Esophagus muscularis mucosa (tissue), 4 donors: Measurements from ENCODE around the gene SLC6A3. TPM values are rescaled to one million over a fixed set of nuclear protein-coding genes. Genes with fewer than 3 reads are reported as not detected.

ENCODE experiments used
- DNase-seq: peaks from one replicate; pipeline ENCODE4 v3.0.0-alpha.2; 2017; ENCODE audit errors: extremely low spot score
- H3K27ac ChIP-seq, 4 donors: fragments of 200-600 bp; sonication (generic); replicated peaks in 1 of 4; 1 replicate in 3 of 4; 2 replicates in 1 of 4; pipeline ENCODE4 v1.5.1; 2016 to 2019; ENCODE audit warnings: mild to moderate bottlenecking in 1 of 4
- H3K27me3 ChIP-seq, 4 donors: fragments of 200-600 bp; sonication (generic); one replicate each; pipeline versions ENCODE4 v1.5.1 to v1.6.0; 2016 to 2019
- H3K36me3 ChIP-seq, 4 donors: fragments of 200-600 bp; sonication (generic); one replicate each; pipeline ENCODE4 v1.5.1; 2016 to 2019
- H3K4me1 ChIP-seq, 4 donors: fragments of 200-600 bp; sonication (generic); one replicate each; pipeline ENCODE4 v1.5.1; 2016 to 2019
- H3K4me3 ChIP-seq, 4 donors: fragments of 200-600 bp; sonication (generic); 1 replicate in 2 of 4; 2 replicates in 2 of 4; pipeline ENCODE4 v1.5.1; 2016 to 2019; ENCODE audit warnings: mild to moderate bottlenecking in 4 of 4, moderate library complexity in 1 of 4
- H3K9me3 ChIP-seq, 4 donors: fragments of 200-600 bp; sonication (generic); 1 replicate in 3 of 4; 2 replicates in 1 of 4; pipeline ENCODE4 v1.5.1; 2016 to 2019
- CTCF ChIP-seq, 3 experiments: fragments of 200-600 bp in 2 of 3; fragments of 450-650 bp in 1 of 3; sonication (generic) in 2 of 3; IDR thresholded peaks; one replicate each; pipeline ENCODE4 v1.5.1; 2017 to 2019; ENCODE audit warnings: antibody characterized with exemption in 3 of 3, mild to moderate bottlenecking in 2 of 3, moderate library complexity in 1 of 3
- EP300 ChIP-seq: sonication (generic); formaldehyde crosslinking; IDR thresholded peaks from one replicate; pipeline ENCODE4 v1.6.1; 2017; ENCODE audit warnings: antibody characterized with exemption
- POLR2A ChIP-seq: fragments of 450-650 bp; IDR thresholded peaks from one replicate; pipeline ENCODE4 v1.6.1; 2017; ENCODE audit warnings: antibody characterized with exemption, moderate library complexity, mild to moderate bottlenecking, low read depth
- POLR2AphosphoS5 ChIP-seq, 2 donors: sonication (generic); formaldehyde crosslinking; IDR thresholded peaks; one replicate each; pipeline ENCODE4 v1.6.1; 2017; ENCODE audit warnings: antibody characterized with exemption in 2 of 2
- WGBS: methylation state at CpG from one replicate; pipeline ENCODE4 v1.1.5; 2018; 5-methylcytosine and 5-hydroxymethylcytosine counted together
- intact Hi-C: fragments of 100-400 bp; cut with DNase I; formaldehyde crosslinking; loops from one replicate; pipeline ENCODE4 v1.15.1; 2023
- total RNA-seq, 4 donors: library from RNA; depleted of rRNA; stranded (reverse); fragments of >200 nt; gene quantifications; one replicate each; pipeline versions ENCODE4 v1.1.0 to v1.2.1, GENCODE V29; 2016

SLC6A3 gene
- total RNA-seq, 4 donors from 2014 or later, result 0.06 TPM; not detected in 3

GRCh38 chr5:1359713-1360112 is 85.5 kb downstream of the SLC6A3 start:
- intact Hi-C loops, result no loop called here
- DNase-seq, result no peak
- no peak overlapping the region for H3K27ac ChIP-seq
- no peaks in the 10 kb centered on the region for H3K4me1 ChIP-seq
- H3K27me3 ChIP-seq, result peaks cover 0 to 70% (median 0%) of the 10 kb centered on the region in 4 donors
- WGBS, result 87% methylated on average over 11 of the region's 11 CpGs
- H3K4me3 ChIP-seq, result no peak overlapping the region
- no peaks in the 10 kb centered on the region for H3K9me3 ChIP-seq
- no peaks in the 10 kb centered on the region for H3K36me3 ChIP-seq
- no peak for TF ChIP-seq EP300
- no peak for TF ChIP-seq POLR2AphosphoS5 (IDR thresholded peaks at IDR 0.05)
- TF ChIP-seq CTCF (IDR thresholded peaks at IDR 0.05), result no peak
- no peak for TF ChIP-seq POLR2A

- Histone ChIP-seq H3K27ac (no peak overlapping the region), H3K4me3 (no peak overlapping the region), H3K9me3 (no peaks in the 10 kb centered on the region), H3K4me1 (no peaks in the 10 kb centered on the region), H3K36me3 (no peaks in the 10 kb centered on the region), H3K27me3 (peaks cover 0 to 64% (median 0%) of the 10 kb centered on the region in 4 donors)
- intact Hi-C loops, result no loop called here
- TF ChIP-seq POLR2AphosphoS5 (IDR thresholded peaks at IDR 0.05) (no peak), CTCF (IDR thresholded peaks at IDR 0.05) (no peak), POLR2A (no peak), EP300 (no peak)
- WGBS, result 75% methylated on average over 20 of the region's 31 CpGs
- no peak for DNase-seq
Measured at GRCh38 chr5:1359031-1359645, 86.1 kb downstream of the SLC6A3 start.

- TF ChIP-seq POLR2AphosphoS5 (IDR thresholded peaks at IDR 0.05), result no peak
- no peak for TF ChIP-seq CTCF (IDR thresholded peaks at IDR 0.05)
- TF ChIP-seq EP300, result no peak
- no peak for TF ChIP-seq POLR2A
- no peak for DNase-seq
Measured at GRCh38 chr5:1358726-1359025, 86.6 kb downstream of the SLC6A3 start.

GRCh38 chr5:1357946-1358725 is 87.1 kb downstream of the SLC6A3 start:
- Histone ChIP-seq H3K4me1 (no peaks in the 10 kb centered on the region), H3K27ac (no peak overlapping the region), H3K9me3 (no peaks in the 10 kb centered on the region), H3K4me3 (no peak overlapping the region), H3K27me3 (peaks cover 0 to 56% (median 0%) of the 10 kb centered on the region in 4 donors), H3K36me3 (no peaks in the 10 kb centered on the region)
- 84% methylated on average over 16 of the region's 25 CpGs for WGBS
- intact Hi-C loops, result no loop called here
- TF ChIP-seq POLR2A (no peak), EP300 (no peak), CTCF (IDR thresholded peaks at IDR 0.05) (no peak), POLR2AphosphoS5 (IDR thresholded peaks at IDR 0.05) (no peak)
- DNase-seq, result no peak

More at GRCh38 chr5:1358726-1359025, 86.6 kb downstream of the SLC6A3 start:
- H3K4me1 ChIP-seq, result no peaks in the 10 kb centered on the region
- H3K36me3 ChIP-seq, result no peaks in the 10 kb centered on the region
- no peak overlapping the region for H3K27ac ChIP-seq
- H3K9me3 ChIP-seq, result no peaks in the 10 kb centered on the region
- intact Hi-C loops, result no loop called here
- WGBS, result 50% methylated on average over 2 of the region's 10 CpGs
- H3K27me3 ChIP-seq, result peaks cover 0 to 61% (median 0%) of the 10 kb centered on the region in 4 donors
- H3K4me3 ChIP-seq, result no peak overlapping the region
